Breast epithelium (tissue), 4 donors: Measurements from ENCODE around the gene MAST4. TPM values are rescaled to one million over a fixed set of nuclear protein-coding genes. Genes with fewer than 3 reads are reported as not detected.

Experiments
- DNase-seq, 2 donors: peaks; one replicate each; pipeline ENCODE4 v3.0.0-alpha.2; 2019; ENCODE audit warnings: low spot score in 2 of 2
- H3K27ac ChIP-seq, 2 donors: fragments of 200-600 bp; sonication (generic) in 1 of 2; one replicate each; pipeline ENCODE4 v1.5.1; 2016 to 2019; ENCODE audit warnings: mild to moderate bottlenecking in 1 of 2
- H3K27me3 ChIP-seq, 2 donors: fragments of 200-600 bp; sonication (generic) in 1 of 2; one replicate each; pipeline versions ENCODE4 v1.5.1 to v1.6.0; 2017 to 2019; ENCODE audit warnings: control low read depth in 1 of 2, mild to moderate bottlenecking in 1 of 2
- H3K36me3 ChIP-seq: fragments of 200-600 bp; one replicate; pipeline ENCODE4 v1.5.1; 2019
- H3K4me1 ChIP-seq, 2 donors: fragments of 200-600 bp; sonication (generic); one replicate each; pipeline ENCODE4 v1.5.1; 2016 to 2019; ENCODE audit warnings: control low read depth in 1 of 2
- H3K4me3 ChIP-seq, 3 donors: fragments of 200-600 bp; sonication (generic); 1 replicate in 2 of 3; 2 replicates in 1 of 3; pipeline ENCODE4 v1.5.1; 2016 to 2019; ENCODE audit warnings: mild to moderate bottlenecking in 3 of 3, moderate library complexity in 2 of 3
- H3K9me3 ChIP-seq, 2 donors: fragments of 200-600 bp; sonication (generic) in 1 of 2; one replicate each; pipeline ENCODE4 v1.5.1; 2016 to 2019; ENCODE audit warnings: control low read depth in 1 of 2
- CTCF ChIP-seq, 3 donors: fragments of 450-650 bp; IDR thresholded peaks; one replicate each; pipeline ENCODE4 v1.5.1; 2016 to 2017; ENCODE audit warnings: antibody characterized with exemption in 3 of 3, mild to moderate bottlenecking in 3 of 3, moderate library complexity in 3 of 3
- POLR2A ChIP-seq: fragments of 450-650 bp; IDR thresholded peaks from one replicate; pipeline ENCODE4 v1.6.1; 2016; ENCODE audit warnings: antibody characterized with exemption, mild to moderate bottlenecking, moderate library complexity
- POLR2AphosphoS5 ChIP-seq, 3 donors: sonication (generic); formaldehyde crosslinking; IDR thresholded peaks; one replicate each; pipeline ENCODE4 v1.6.1; 2017; ENCODE audit warnings: antibody characterized with exemption in 3 of 3
- intact Hi-C: fragments of 100-400 bp; cut with DNase I; formaldehyde crosslinking; loops from one replicate; pipeline ENCODE4 v1.15.1; 2023; ENCODE audit warnings: low total_unique reads
- total RNA-seq, 3 donors: library from RNA; depleted of rRNA; stranded (reverse); fragments of >200 nt; gene quantifications; one replicate each; pipeline ENCODE4 v1.1.0, GENCODE V29; 2016

The MAST4 gene
- total RNA-seq, 3 donors from 2014 or later, result 28.0 to 61.5 (median 50.1) TPM

GRCh38 chr5:67089200-67089725, 493.1 kb downstream of the MAST4 start:
- peak overlapping the region; percentile 71 to 78 for H3K27ac ChIP-seq
- H3K27me3 ChIP-seq, result no peaks in the 10 kb centered on the region
- no peaks in the 10 kb centered on the region for H3K9me3 ChIP-seq
- H3K4me3 ChIP-seq, result no peak overlapping the region
- DNase-seq, result peak in 1 of 2 donors; percentile 36
- TF ChIP-seq POLR2AphosphoS5 (IDR thresholded peaks at IDR 0.05) (no peak), CTCF (IDR thresholded peaks at IDR 0.05) (no peak), POLR2A (no peak)
- intact Hi-C loops, result no loop called here
- peaks cover 3 to 10% of the 10 kb centered on the region in 2 donors for H3K4me1 ChIP-seq
- H3K36me3 ChIP-seq, result no peaks in the 10 kb centered on the region

- TF ChIP-seq POLR2A, result no peak
- no peak for TF ChIP-seq CTCF (IDR thresholded peaks at IDR 0.05)
- no peak for TF ChIP-seq POLR2AphosphoS5 (IDR thresholded peaks at IDR 0.05)
- DNase-seq, result no peak
- H3K4me1 ChIP-seq, result peaks cover 8 to 15% of the 10 kb centered on the region in 2 donors
- H3K36me3 ChIP-seq, result no peaks in the 10 kb centered on the region
- intact Hi-C loops, result loop anchor here (10.0 kb wide), 1 partner anchor 85 kb away; no protein-coding TSS in a partner anchor
- peak overlapping the region; percentile 22 to 71 for H3K27ac ChIP-seq
- H3K9me3 ChIP-seq, result no peaks in the 10 kb centered on the region
- no peak overlapping the region for H3K4me3 ChIP-seq
- no peaks in the 10 kb centered on the region for H3K27me3 ChIP-seq
Observed at GRCh38 chr5:67090040-67090439, 493.8 kb downstream of the MAST4 start.

- Histone ChIP-seq H3K27me3 (no peaks in the 10 kb centered on the region), H3K9me3 (no peaks in the 10 kb centered on the region), H3K27ac (no peak overlapping the region), H3K4me1 (peaks cover 8 to 16% of the 10 kb centered on the region in 2 donors), H3K36me3 (no peaks in the 10 kb centered on the region), H3K4me3 (no peak overlapping the region)
- no peak for DNase-seq
- no peak for TF ChIP-seq POLR2A
- intact Hi-C loops, result loop anchor here (10.0 kb wide), 1 partner anchor 86 kb away; no protein-coding TSS in a partner anchor
Observed at GRCh38 chr5:67090593-67090992, 494.4 kb downstream of the MAST4 start.

GRCh38 chr5:67092535-67092934, 496.3 kb downstream of the MAST4 start:
- no peaks in the 10 kb centered on the region for H3K36me3 ChIP-seq
- DNase-seq, result no peak
- H3K4me1 ChIP-seq, result peaks cover 8 to 16% of the 10 kb centered on the region in 2 donors
- H3K9me3 ChIP-seq, result no peaks in the 10 kb centered on the region
- intact Hi-C loops, result loop anchor here (10.0 kb wide), 1 partner anchor 88 kb away; no protein-coding TSS in a partner anchor
- peak overlapping the region; percentile 16 to 40 for H3K27ac ChIP-seq
- TF ChIP-seq CTCF (IDR thresholded peaks at IDR 0.05), result no peak
- TF ChIP-seq POLR2A, result no peak
- TF ChIP-seq POLR2AphosphoS5 (IDR thresholded peaks at IDR 0.05), result no peak
- H3K4me3 ChIP-seq, result no peak overlapping the region
- H3K27me3 ChIP-seq, result no peaks in the 10 kb centered on the region

GRCh38 chr5:67093279-67093678, 497.1 kb downstream of the MAST4 start:
- Histone ChIP-seq H3K4me3 (no peak overlapping the region), H3K27me3 (no peaks in the 10 kb centered on the region), H3K36me3 (no peaks in the 10 kb centered on the region), H3K9me3 (no peaks in the 10 kb centered on the region), H3K4me1 (peaks cover 8 to 15% of the 10 kb centered on the region in 2 donors), H3K27ac (peak overlapping the region in 1 of 2 donors; percentile 2)
- no peak for TF ChIP-seq POLR2A
- TF ChIP-seq POLR2AphosphoS5 (IDR thresholded peaks at IDR 0.05), result no peak
- TF ChIP-seq CTCF (IDR thresholded peaks at IDR 0.05), result no peak
- intact Hi-C loops, result loop anchor here (10.0 kb wide), 1 partner anchor 88 kb away; no protein-coding TSS in a partner anchor
- no peak for DNase-seq
